Epidermal melanocyte (primary cell): Measurements from ENCODE around the gene PIGZ.
"Not testable (repeated sequence)": the region's sequence is repeated elsewhere in the genome, so short reads cannot be mapped to it uniquely, and the experiment has no call there.

Experiments
- DNase-seq: peaks from one replicate; pipeline ENCODE4 v3.0.0; 2011; ENCODE audit warnings: low spot score; ENCODE audit not compliant: insufficient read length

PIGZ gene

GRCh38 chr3:196949750-196950149 lies 18.9 kb downstream of the PIGZ start:
- no peak for DNase-seq

- no peak for DNase-seq
These were observed 19.4 kb downstream of the PIGZ start for GRCh38 chr3:196949285-196949619.

GRCh38 chr3:196948442-196949284 lies 20.0 kb downstream of the PIGZ start:
- no peak for DNase-seq

GRCh38 chr3:196947860-196948441 lies 20.7 kb downstream of the PIGZ start:
- DNase-seq = no peak

GRCh38 chr3:196947136-196947859 lies 21.3 kb downstream of the PIGZ start:
- DNase-seq = no peak

GRCh38 chr3:196944037-196944790 lies 24.4 kb downstream of the PIGZ start:
- not testable (repeated sequence) for DNase-seq

- DNase-seq = no peak
These were observed 25.7 kb downstream of the PIGZ start for GRCh38 chr3:196942915-196943277.

- peak; percentile 88 for DNase-seq
These were observed 26.3 kb downstream of the PIGZ start, which contains the start of gene NCBP2 for GRCh38 chr3:196942226-196942914. NCBP2 (minus strand) TSS chr3:196942528; CDS start chr3:196942503, 25 bp downstream.

- no peak for DNase-seq
These were observed 26.9 kb downstream of the PIGZ start for GRCh38 chr3:196941729-196942225.

- DNase-seq = no peak
These were observed 30.1 kb downstream of the PIGZ start for GRCh38 chr3:196938576-196938975.

- DNase-seq = no peak
These were observed 30.5 kb downstream of the PIGZ start for GRCh38 chr3:196938124-196938523.

- no peak for DNase-seq
These were observed 32.3 kb downstream of the PIGZ start for GRCh38 chr3:196936288-196936687.

GRCh38 chr3:196932600-196932999 lies 36.0 kb downstream of the PIGZ start:
- DNase-seq = no peak

GRCh38 chr3:196931828-196932587 lies 36.6 kb downstream of the PIGZ start:
- no peak for DNase-seq

GRCh38 chr3:196931157-196931556 lies 37.5 kb downstream of the PIGZ start:
- DNase-seq = no peak

- DNase-seq = no peak
These were observed 40.8 kb downstream of the PIGZ start for GRCh38 chr3:196927571-196928453.

GRCh38 chr3:196920733-196921132 lies 47.9 kb downstream of the PIGZ start:
- no peak for DNase-seq

- DNase-seq = no peak
These were observed 49.7 kb downstream of the PIGZ start for GRCh38 chr3:196918968-196919367.

- no peak for DNase-seq
These were observed 51.6 kb downstream of the PIGZ start for GRCh38 chr3:196916995-196917394.
